SH-SY5Y (cell line): Measurements from ENCODE around the gene SLC2A13.

Experiments
- GATA2 ChIP-seq: IDR thresholded peaks from 2 replicates; pipeline ENCODE4 v1.6.1; 2011; ENCODE audit warnings: mild to moderate bottlenecking, low read depth, low read length
- GATA3 ChIP-seq: IDR thresholded peaks from 2 replicates; pipeline ENCODE4 v1.6.1; 2011; ENCODE audit warnings: low read depth, mild to moderate bottlenecking, low read length, moderate library complexity

GRCh38 chr12:39816671-39817185, 289.2 kb downstream of the SLC2A13 start:
- no peak for TF ChIP-seq GATA2
- TF ChIP-seq GATA3, result no peak
